Dermis microvascular lymphatic vessel endothelial cell (primary cell): Measurements from ENCODE around the gene GBX2. TPM values are rescaled to one million over a fixed set of nuclear protein-coding genes. Genes with fewer than 3 reads are reported as not detected.

Experiments used
- DNase-seq, 2 donors: peaks; one replicate each; pipeline versions ENCODE4 v3.0.0 to v3.0.0-alpha.2; 2010; ENCODE audit warnings: low read depth in 2 of 2
- total RNA-seq: library from RNA; depleted of rRNA; stranded (reverse); fragments of >200 nt; gene quantifications from 2 replicates; pipeline ENCODE4 v1.2.1, GENCODE V29; 2014

GBX2 gene
- total RNA-seq, 1 donor from 2014 or later = 0.90 TPM

GRCh38 chr2:236119003-236119402 lies 49.2 kb downstream of the GBX2 start:
- no peak for DNase-seq

- no peak for DNase-seq
These were observed 50.3 kb downstream of the GBX2 start for GRCh38 chr2:236117861-236118269.

- no peak for DNase-seq
These were observed 50.8 kb downstream of the GBX2 start for GRCh38 chr2:236117401-236117800.

Other genes with a start within 250 kb of the GBX2 start
- gene ASB18, start 96.0 kb upstream of the GBX2 start, total RNA-seq = not detected in 2 replicates